T-helper 2 cell (primary cell): ENCODE results near the gene GRAMD4.

ENCODE experiments used
- DNase-seq, 5 experiments: peaks; one replicate each; pipeline versions ENCODE4 v3.0.0 to v3.0.0-alpha.2; 2012 to 2022

Gene GRAMD4

GRCh38 chr22:46674367-46674781 is 54.2 kb downstream of the GRAMD4 start:
- DNase-seq, result peak; percentile 51 to 88 (median 80)

GRCh38 chr22:46674906-46675305 is 54.7 kb downstream of the GRAMD4 start:
- peak in 1 of 5 experiments; percentile 27 for DNase-seq

GRCh38 chr22:46675479-46675878 is 55.3 kb downstream of the GRAMD4 start:
- no peak for DNase-seq

GRCh38 chr22:46675938-46676337 is 55.8 kb downstream of the GRAMD4 start:
- DNase-seq, result no peak

- DNase-seq, result no peak
These were observed 56.3 kb downstream of the GRAMD4 start for GRCh38 chr22:46676479-46676878.

GRCh38 chr22:46676881-46677280 is 56.7 kb downstream of the GRAMD4 start:
- DNase-seq, result no peak

- DNase-seq, result no peak
These were observed 57.3 kb downstream of the GRAMD4 start for GRCh38 chr22:46677323-46678002.

GRCh38 chr22:46678003-46678657 is 57.9 kb downstream of the GRAMD4 start:
- DNase-seq, result peak in 1 of 5 experiments; percentile 13

- DNase-seq, result no peak
These were observed 58.9 kb downstream of the GRAMD4 start for GRCh38 chr22:46678785-46679700.

GRCh38 chr22:46679706-46680269 is 59.6 kb downstream of the GRAMD4 start:
- DNase-seq, result no peak

GRCh38 chr22:46681010-46681409 is 60.8 kb downstream of the GRAMD4 start:
- DNase-seq, result peak in 1 of 5 experiments; percentile 40

GRCh38 chr22:46682011-46682731 is 62.0 kb downstream of the GRAMD4 start:
- no peak for DNase-seq

- peak in 1 of 5 experiments; percentile 8 for DNase-seq
These were observed 64.5 kb downstream of the GRAMD4 start for GRCh38 chr22:46684706-46685105.

- DNase-seq, result no peak
These were observed 66.2 kb downstream of the GRAMD4 start for GRCh38 chr22:46686221-46687047.

- no peak for DNase-seq
These were observed 66.9 kb downstream of the GRAMD4 start for GRCh38 chr22:46687048-46687444.

- DNase-seq, result no peak
These were observed 67.3 kb downstream of the GRAMD4 start for GRCh38 chr22:46687460-46687859.

- no peak for DNase-seq
These were observed 68.8 kb downstream of the GRAMD4 start for GRCh38 chr22:46688949-46689348.

GRCh38 chr22:46690146-46690545 is 70.0 kb downstream of the GRAMD4 start:
- no peak for DNase-seq

GRCh38 chr22:46691571-46691970 is 71.4 kb downstream of the GRAMD4 start:
- no peak for DNase-seq

GRCh38 chr22:46693634-46694415 is 73.6 kb downstream of the GRAMD4 start:
- DNase-seq, result no peak
